HEK293T (cell line): Measurements from ENCODE around the gene ACTR10.

Experiments used
- ARNT ChIP-seq: fragments of 450-650 bp; IDR thresholded peaks from 2 replicates; pipeline ENCODE4 v1.6.1; 2017; ENCODE audit warnings: mild to moderate bottlenecking
- BHLHE40 ChIP-seq: fragments of 450-650 bp; IDR thresholded peaks from 2 replicates; pipeline ENCODE4 v1.6.1; 2016; ENCODE audit warnings: mild to moderate bottlenecking, moderate library complexity, borderline replicate concordance
- CTBP1 ChIP-seq: fragments of 450-650 bp; IDR thresholded peaks from 2 replicates; pipeline ENCODE4 v1.6.1; 2016; ENCODE audit warnings: borderline replicate concordance
- ELF4 ChIP-seq: fragments of 450-650 bp; IDR thresholded peaks from 2 replicates; pipeline ENCODE4 v1.6.1; 2017; ENCODE audit warnings: antibody characterized with exemption
- FOXA1 ChIP-seq: fragments of 450-650 bp; IDR thresholded peaks from 2 replicates; pipeline ENCODE4 v1.6.1; 2016; ENCODE audit warnings: mild to moderate bottlenecking
- FOXK2 ChIP-seq: fragments of 450-650 bp; IDR thresholded peaks from 2 replicates; pipeline ENCODE4 v1.6.1; 2016; ENCODE audit warnings: mild to moderate bottlenecking
- FOXM1 ChIP-seq: fragments of 450-650 bp; IDR thresholded peaks from 2 replicates; pipeline ENCODE4 v1.6.1; 2017; ENCODE audit warnings: mild to moderate bottlenecking, borderline replicate concordance
- HDGF ChIP-seq: fragments of 450-650 bp; IDR thresholded peaks from 2 replicates; pipeline ENCODE4 v1.6.1; 2017; ENCODE audit warnings: antibody characterized with exemption, borderline replicate concordance
- L3MBTL2 ChIP-seq: fragments of 450-650 bp; conservative IDR thresholded peaks from 2 replicates; pipeline ENCODE4 v1.6.1; 2016; ENCODE audit warnings: mild to moderate bottlenecking
- SP1 ChIP-seq: fragments of 450-650 bp; IDR thresholded peaks from 2 replicates; pipeline ENCODE4 v1.6.1; 2017
- SUZ12 ChIP-seq: fragments of 450-650 bp; IDR thresholded peaks from 2 replicates; pipeline ENCODE4 v1.6.1; 2016; ENCODE audit warnings: mild to moderate bottlenecking
- TF ChIP-seq, protein P1 (sequence below): fragments of 450-650 bp; IDR thresholded peaks from 2 replicates; pipeline ENCODE4 v1.6.1; 2016

DNA sequence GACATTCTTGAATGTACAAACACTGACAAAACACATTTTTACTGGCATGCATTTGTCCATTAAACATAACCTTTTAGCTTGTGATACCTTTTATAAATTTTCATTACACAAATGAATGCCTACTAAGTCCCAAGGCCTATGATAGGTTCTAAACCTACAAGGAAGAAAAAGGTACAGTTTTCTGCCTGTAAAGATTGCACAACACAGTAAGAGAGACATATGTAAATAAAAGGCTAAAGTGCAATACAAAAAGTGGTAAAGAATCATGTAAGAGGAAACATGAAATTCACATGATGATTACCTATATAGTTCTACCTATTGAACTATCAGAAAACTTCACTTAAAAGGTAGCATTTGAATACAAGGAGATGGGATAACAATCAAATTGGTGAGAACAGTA lies 83.8 kb downstream of the ACTR10 start:
- TF ChIP-seq SP1 = no peak
- no peak for TF ChIP-seq L3MBTL2
- no peak for TF ChIP-seq BHLHE40
- TF ChIP-seq HDGF = no peak
- no peak for TF ChIP-seq FOXM1
- no peak for TF ChIP-seq ELF4
- TF ChIP-seq CTBP1 = no peak
- no peak for TF ChIP-seq SUZ12
- no peak for TF ChIP-seq ARNT
- no peak for TF ChIP-seq FOXK2
- TF ChIP-seq, protein P1, sequence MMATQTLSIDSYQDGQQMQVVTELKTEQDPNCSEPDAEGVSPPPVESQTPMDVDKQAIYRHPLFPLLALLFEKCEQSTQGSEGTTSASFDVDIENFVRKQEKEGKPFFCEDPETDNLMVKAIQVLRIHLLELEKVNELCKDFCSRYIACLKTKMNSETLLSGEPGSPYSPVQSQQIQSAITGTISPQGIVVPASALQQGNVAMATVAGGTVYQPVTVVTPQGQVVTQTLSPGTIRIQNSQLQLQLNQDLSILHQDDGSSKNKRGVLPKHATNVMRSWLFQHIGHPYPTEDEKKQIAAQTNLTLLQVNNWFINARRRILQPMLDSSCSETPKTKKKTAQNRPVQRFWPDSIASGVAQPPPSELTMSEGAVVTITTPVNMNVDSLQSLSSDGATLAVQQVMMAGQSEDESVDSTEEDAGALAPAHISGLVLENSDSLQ = no peak
- TF ChIP-seq FOXA1 = no peak
